HepG2 (cell line): Measurements from ENCODE around the gene BMERB1. TPM values are rescaled to one million over a fixed set of nuclear protein-coding genes. Genes with fewer than 3 reads are reported as not detected.
A peak's percentile ranks its signal among the peaks of the same experiment; 100 is the strongest.

Experiments
- ADNP ChIP-seq: sonication (generic); formaldehyde crosslinking; IDR thresholded peaks from 2 replicates; pipeline ENCODE4 v1.4.0; 2020; ENCODE audit warnings: missing genetic modification reagents
- ARNT2 ChIP-seq: sonication (generic); formaldehyde crosslinking; IDR thresholded peaks from 2 replicates; pipeline ENCODE4 v1.8.0; 2022; ENCODE audit warnings: mild to moderate bottlenecking, low read depth, missing genetic modification reagents, moderate library complexity
- ATF3 ChIP-seq: sonication (generic); formaldehyde crosslinking; IDR thresholded peaks from 2 replicates; pipeline ENCODE4 v1.4.0; 2020; ENCODE audit warnings: missing genetic modification reagents
- PHB2 ChIP-seq: fragments of 450-650 bp; IDR thresholded peaks from 2 replicates; pipeline ENCODE4 v1.6.1; 2018; ENCODE audit not compliant: partially characterized antibody
- PHF8 ChIP-seq: sonication (generic); formaldehyde crosslinking; IDR thresholded peaks from 2 replicates; pipeline ENCODE4 v1.5.0; 2020; ENCODE audit warnings: missing genetic modification reagents
- RARA ChIP-seq: IDR thresholded peaks from 2 replicates; pipeline ENCODE4 v1.6.1; 2016; ENCODE audit warnings: missing genetic modification reagents, missing compliant biosample characterization
- SAFB2 ChIP-seq: sonication (generic); formaldehyde crosslinking; IDR thresholded peaks from 2 replicates; pipeline ENCODE4 v1.5.1; 2020; ENCODE audit warnings: missing genetic modification reagents, low read depth, mild to moderate bottlenecking, borderline replicate concordance
- SOX5 ChIP-seq: IDR thresholded peaks from 2 replicates; pipeline ENCODE4 v1.6.1; 2016; ENCODE audit warnings: borderline replicate concordance
- TBX3 ChIP-seq: fragments of 450-650 bp; IDR thresholded peaks from 2 replicates; pipeline ENCODE4 v1.6.1; 2017; ENCODE audit warnings: antibody characterized with exemption, mild to moderate bottlenecking, inconsistent platforms, borderline replicate concordance
- ZBTB34 ChIP-seq: sonication (generic); formaldehyde crosslinking; IDR thresholded peaks from 2 replicates; pipeline ENCODE4 v1.8.0; 2022; ENCODE audit warnings: mild to moderate bottlenecking, missing genetic modification reagents
- ZEB1 ChIP-seq: IDR thresholded peaks from 2 replicates; pipeline ENCODE4 v1.6.1; 2012; ENCODE audit warnings: mild to moderate bottlenecking, low read depth, inconsistent platforms; ENCODE audit not compliant: insufficient replicate concordance
- ZFP62 ChIP-seq: sonication (generic); formaldehyde crosslinking; IDR thresholded peaks from 2 replicates; pipeline ENCODE4 v1.4.0; 2020; ENCODE audit warnings: missing genetic modification reagents
- ZNF282 ChIP-seq: fragments of 450-650 bp; IDR thresholded peaks from 2 replicates; pipeline ENCODE4 v1.6.1; 2018; ENCODE audit not compliant: partially characterized antibody
- ZNF451 ChIP-seq: sonication (generic); formaldehyde crosslinking; IDR thresholded peaks from 2 replicates; pipeline ENCODE4 v1.5.0; 2020; ENCODE audit warnings: mild to moderate bottlenecking, missing genetic modification reagents
- ZNF567 ChIP-seq: sonication (generic); formaldehyde crosslinking; IDR thresholded peaks from 2 replicates; pipeline ENCODE4 v1.8.1; 2023; ENCODE audit warnings: mild to moderate bottlenecking, missing genetic modification reagents, borderline replicate concordance
- ZNF574 ChIP-seq: sonication (generic); formaldehyde crosslinking; IDR thresholded peaks from 2 replicates; pipeline ENCODE4 v1.4.0; 2020; ENCODE audit warnings: missing genetic modification reagents
- ZNF615 ChIP-seq: sonication (generic); formaldehyde crosslinking; IDR thresholded peaks from 2 replicates; pipeline ENCODE4 v1.5.0; 2020; ENCODE audit warnings: mild to moderate bottlenecking, missing genetic modification reagents, borderline replicate concordance
- ZNF704 ChIP-seq: sonication (generic); formaldehyde crosslinking; IDR thresholded peaks from 2 replicates; pipeline ENCODE4 v1.8.1; 2023; ENCODE audit warnings: mild to moderate bottlenecking, inconsistent platforms, moderate library complexity, missing genetic modification reagents, borderline replicate concordance
- ZNF777 ChIP-seq: sonication (generic); formaldehyde crosslinking; IDR thresholded peaks from 2 replicates; pipeline ENCODE4 v1.4.0; 2020; ENCODE audit warnings: missing genetic modification reagents
- ZNF781 ChIP-seq: sonication (generic); formaldehyde crosslinking; IDR thresholded peaks from 2 replicates; pipeline ENCODE4 v1.5.1; 2020; ENCODE audit warnings: borderline replicate concordance, mild to moderate bottlenecking, missing genetic modification reagents; ENCODE audit errors: not compliant biosample characterization
- ZSCAN22 ChIP-seq: sonication (generic); formaldehyde crosslinking; IDR thresholded peaks from 2 replicates; pipeline ENCODE4 v1.4.0; 2020; ENCODE audit warnings: mild to moderate bottlenecking, missing genetic modification reagents
- polyA plus RNA-seq, 8 experiments: library from polyadenylated mRNA; depleted of rRNA in 3 of 8; stranded (reverse) in 7 of 8; unstranded in 1 of 8; fragments of >200 nt; fragmentation: Illumina TruSeq in 4 of 8; extraction: Trizol in 4 of 8; gene quantifications; 2 replicates each; pipeline versions ENCODE4 v1.2.1 to v1.2.3, GENCODE V29; 2011 to 2016; ENCODE audit warnings: low read depth in 4 of 8, missing spikeins in 1 of 8, mixed read lengths in 1 of 8; ENCODE audit not compliant: insufficient read depth in 1 of 8
- total RNA-seq, 5 experiments: library from RNA; depleted of rRNA; stranded (reverse); fragments of >200 nt; fragmentation: Illumina TruSeq; extraction: Trizol; gene quantifications; 2 replicates each; pipeline ENCODE4 v1.2.3, GENCODE V29; 2016; ENCODE audit warnings: low read depth in 1 of 5
- TF ChIP-seq, protein P1 (sequence below): IDR thresholded peaks from 2 replicates; pipeline ENCODE4 v1.6.1; 2016; ENCODE audit warnings: missing compliant biosample characterization, missing genetic modification reagents, borderline replicate concordance
- TF ChIP-seq, protein P2 (sequence below): sonication (generic); formaldehyde crosslinking; IDR thresholded peaks from 2 replicates; pipeline ENCODE4 v1.5.1; 2020; ENCODE audit warnings: missing genetic modification reagents, mild to moderate bottlenecking, borderline replicate concordance

BMERB1 gene
- total and polyA plus RNA-seq, 2 of the 13 experiments (the other 11 are each of a cell fraction or from before 2014, with no cell fraction given) = 1.4 TPM

DNA sequence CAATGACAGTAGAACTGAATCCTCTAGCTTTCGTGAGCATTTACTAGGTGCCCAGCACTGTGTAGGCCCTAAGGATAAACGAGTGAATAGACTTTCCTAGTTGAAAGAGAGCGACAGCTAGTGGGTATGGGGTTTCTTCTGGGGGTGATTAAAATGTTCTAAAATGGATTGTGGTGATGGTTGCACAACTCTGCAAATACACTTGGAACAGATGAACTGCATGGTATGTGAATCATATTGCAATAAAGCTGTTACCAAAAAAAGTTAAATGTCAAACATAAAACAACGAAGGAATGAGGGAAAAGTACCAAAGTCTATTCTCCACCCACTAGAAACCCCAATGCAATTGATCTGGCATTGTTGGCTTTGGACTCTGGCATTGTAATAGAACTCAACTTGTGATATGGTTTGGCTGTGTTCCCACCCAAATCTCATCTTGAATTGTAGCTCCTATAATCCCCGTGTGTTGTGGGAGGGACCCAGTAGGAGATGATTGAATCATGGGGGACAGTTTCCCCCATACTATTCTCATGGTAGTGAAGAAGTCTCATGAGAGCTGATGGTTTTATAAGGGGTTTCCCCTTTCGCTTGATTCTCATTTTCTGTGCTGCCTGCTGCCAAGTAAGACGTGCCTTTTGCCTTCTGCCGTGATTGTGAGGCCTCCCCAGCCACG lies 138.1 kb downstream of the BMERB1 start (continued):
- no peak for TF ChIP-seq SAFB2 (CRISPR knock-in tag)
- no peak for TF ChIP-seq ZNF781 (CRISPR knock-in tag)
- no peak for TF ChIP-seq PHF8
- no peak for TF ChIP-seq ATF3 (CRISPR knock-in tag)
- TF ChIP-seq, protein P1, sequence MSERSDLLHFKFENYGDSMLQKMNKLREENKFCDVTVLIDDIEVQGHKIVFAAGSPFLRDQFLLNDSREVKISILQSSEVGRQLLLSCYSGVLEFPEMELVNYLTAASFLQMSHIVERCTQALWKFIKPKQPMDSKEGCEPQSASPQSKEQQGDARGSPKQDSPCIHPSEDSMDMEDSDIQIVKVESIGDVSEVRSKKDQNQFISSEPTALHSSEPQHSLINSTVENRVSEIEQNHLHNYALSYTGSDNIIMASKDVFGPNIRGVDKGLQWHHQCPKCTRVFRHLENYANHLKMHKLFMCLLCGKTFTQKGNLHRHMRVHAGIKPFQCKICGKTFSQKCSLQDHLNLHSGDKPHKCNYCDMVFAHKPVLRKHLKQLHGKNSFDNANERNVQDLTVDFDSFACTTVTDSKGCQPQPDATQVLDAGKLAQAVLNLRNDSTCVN (CRISPR knock-in tag) = no peak
- TF ChIP-seq ZNF574 (CRISPR knock-in tag) = no peak
- no peak for TF ChIP-seq ZNF704 (CRISPR knock-in tag)
- TF ChIP-seq ADNP (CRISPR knock-in tag) = no peak
- TF ChIP-seq, protein P2, sequence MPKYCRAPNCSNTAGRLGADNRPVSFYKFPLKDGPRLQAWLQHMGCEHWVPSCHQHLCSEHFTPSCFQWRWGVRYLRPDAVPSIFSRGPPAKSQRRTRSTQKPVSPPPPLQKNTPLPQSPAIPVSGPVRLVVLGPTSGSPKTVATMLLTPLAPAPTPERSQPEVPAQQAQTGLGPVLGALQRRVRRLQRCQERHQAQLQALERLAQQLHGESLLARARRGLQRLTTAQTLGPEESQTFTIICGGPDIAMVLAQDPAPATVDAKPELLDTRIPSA (CRISPR knock-in tag) = no peak
- no peak for TF ChIP-seq ZNF615
- no peak for TF ChIP-seq RARA
- TF ChIP-seq ZNF451 (CRISPR knock-in tag) = no peak
- no peak for TF ChIP-seq ARNT2 (CRISPR knock-in tag)
- no peak for TF ChIP-seq TBX3
- TF ChIP-seq ZNF567 = no peak
- TF ChIP-seq ZBTB34 = no peak
- no peak for TF ChIP-seq ZNF777 (CRISPR knock-in tag)
- no peak for TF ChIP-seq ZEB1
- no peak for TF ChIP-seq ZSCAN22 (CRISPR knock-in tag)
- TF ChIP-seq ZFP62 (CRISPR knock-in tag) = no peak
- peak; percentile 87 for TF ChIP-seq SOX5 (CRISPR knock-in tag)
- TF ChIP-seq ZNF282 = no peak
- TF ChIP-seq PHB2 = no peak
